ENCODE results near the gene FRMPD4.

Gene FRMPD4

DNA sequence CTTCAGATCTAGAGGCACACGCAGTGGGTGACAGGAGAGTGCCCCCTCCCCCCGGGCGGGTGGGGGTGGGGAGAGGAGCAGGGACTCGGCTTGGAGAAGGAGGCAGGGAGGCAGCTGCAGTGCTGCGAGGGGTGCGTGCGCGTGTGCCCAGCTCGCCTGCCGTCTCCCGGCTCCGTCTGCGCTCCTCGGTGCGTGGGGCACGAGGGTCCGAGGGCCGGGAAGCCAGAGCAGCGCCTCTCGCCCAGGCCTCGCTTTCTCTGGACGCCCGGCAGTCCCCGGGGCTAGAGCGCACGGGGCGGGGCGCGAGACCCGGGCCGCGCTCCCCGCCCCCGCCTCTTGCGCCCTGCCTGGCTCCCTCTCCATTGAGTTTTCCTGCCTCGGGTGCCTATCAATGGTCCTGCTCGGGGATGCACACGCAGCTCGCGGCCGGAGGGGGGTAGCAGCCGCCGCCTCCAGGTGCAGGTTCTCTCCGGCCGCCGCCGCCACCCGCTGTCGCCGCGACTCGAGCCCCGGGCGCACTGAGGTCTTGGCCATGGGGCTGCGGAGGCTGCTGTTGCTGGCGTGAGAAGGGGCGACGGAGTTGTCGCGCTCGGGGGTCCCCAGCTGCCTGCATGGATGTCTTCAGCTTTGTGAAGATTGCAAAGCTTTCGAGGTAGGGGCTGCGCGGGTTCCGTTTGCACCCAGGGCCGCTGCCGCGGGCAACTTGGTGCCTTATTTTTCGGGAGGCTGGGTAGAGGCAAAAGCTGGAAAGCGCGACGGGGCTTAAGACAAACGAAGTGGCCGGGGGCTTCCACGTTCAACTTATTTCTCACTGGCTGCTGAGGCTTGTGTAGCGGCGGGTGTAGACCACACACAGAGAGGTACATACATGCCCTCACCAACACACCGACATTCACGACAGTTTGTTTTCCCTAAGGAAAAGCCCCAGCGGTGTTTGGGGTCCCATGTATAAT lies at the start of gene FRMPD4:
FRMPD4 (plus strand) TSS at position 113 of the 953 bp plus-strand sequence; CDS start at position 612, 499 bp downstream.
- peak; percentile 1 for DNase-seq (ENCODE audit: low spot score)
- H3K27ac ChIP-seq: no peak within 1 kb of the TSS
- TF ChIP-seq, protein P1, sequence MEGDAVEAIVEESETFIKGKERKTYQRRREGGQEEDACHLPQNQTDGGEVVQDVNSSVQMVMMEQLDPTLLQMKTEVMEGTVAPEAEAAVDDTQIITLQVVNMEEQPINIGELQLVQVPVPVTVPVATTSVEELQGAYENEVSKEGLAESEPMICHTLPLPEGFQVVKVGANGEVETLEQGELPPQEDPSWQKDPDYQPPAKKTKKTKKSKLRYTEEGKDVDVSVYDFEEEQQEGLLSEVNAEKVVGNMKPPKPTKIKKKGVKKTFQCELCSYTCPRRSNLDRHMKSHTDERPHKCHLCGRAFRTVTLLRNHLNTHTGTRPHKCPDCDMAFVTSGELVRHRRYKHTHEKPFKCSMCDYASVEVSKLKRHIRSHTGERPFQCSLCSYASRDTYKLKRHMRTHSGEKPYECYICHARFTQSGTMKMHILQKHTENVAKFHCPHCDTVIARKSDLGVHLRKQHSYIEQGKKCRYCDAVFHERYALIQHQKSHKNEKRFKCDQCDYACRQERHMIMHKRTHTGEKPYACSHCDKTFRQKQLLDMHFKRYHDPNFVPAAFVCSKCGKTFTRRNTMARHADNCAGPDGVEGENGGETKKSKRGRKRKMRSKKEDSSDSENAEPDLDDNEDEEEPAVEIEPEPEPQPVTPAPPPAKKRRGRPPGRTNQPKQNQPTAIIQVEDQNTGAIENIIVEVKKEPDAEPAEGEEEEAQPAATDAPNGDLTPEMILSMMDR (conservative IDR thresholded peaks at IDR 0.05; ENCODE audit: low read depth): no peak
- POLR2A ChIA-PET (ENCODE audit: low non-redundant PET): no interaction called here
- CTCF ChIA-PET: no interaction called here

DNA sequence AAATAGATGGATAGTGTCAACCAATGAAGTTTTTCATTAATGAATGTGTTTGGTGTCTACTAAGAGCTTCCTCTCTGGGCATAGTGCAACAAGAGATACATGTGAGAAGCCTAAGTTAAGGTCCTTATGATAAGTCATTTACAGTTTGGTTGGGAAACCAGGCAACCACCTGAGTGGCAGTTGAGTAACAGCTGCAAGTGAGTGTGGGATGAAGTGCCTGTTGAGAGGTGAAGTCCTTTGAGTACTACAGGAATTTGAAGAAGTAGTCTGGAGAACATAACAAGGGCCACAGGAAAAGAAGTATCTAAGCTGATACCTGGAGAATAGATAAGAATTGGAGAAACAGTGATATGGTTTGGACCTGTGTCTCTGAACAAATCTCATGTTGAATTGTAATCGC lies 48.5 kb upstream of the FRMPD4 start:
- DNase-seq (ENCODE audit: low spot score): no peak
- POLR2A ChIA-PET (ENCODE audit: low non-redundant PET): interaction anchor here (0.6 kb wide), 1 partner anchor 438 kb away, joined by 14 read pairs; no protein-coding TSS in a partner anchor
- H3K27ac ChIP-seq: no peak overlapping the region
- CTCF ChIA-PET: no interaction called here
- TF ChIP-seq, protein P1 (conservative IDR thresholded peaks at IDR 0.05; ENCODE audit: low read depth): no peak

- CTCF ChIA-PET: no interaction called here
Measured at GRCh38 chrX:12113321-12113720, 25.0 kb upstream of the FRMPD4 start.

GRCh38 chrX:12115377-12115776 lies 22.9 kb upstream of the FRMPD4 start:
- ChIA-PET CTCF (no interaction called here), POLR2A (ENCODE audit: low non-redundant PET) (no interaction called here)
- DNase-seq (ENCODE audit: low spot score): no peak
- TF ChIP-seq, protein P1 (conservative IDR thresholded peaks at IDR 0.05; ENCODE audit: low read depth): no peak
- H3K27ac ChIP-seq: no peak overlapping the region

More at GRCh38 chrX:12113321-12113720, 25.0 kb upstream of the FRMPD4 start:
- POLR2A ChIA-PET (ENCODE audit: low non-redundant PET): no interaction called here
- TF ChIP-seq, protein P1 (conservative IDR thresholded peaks at IDR 0.05; ENCODE audit: low read depth): no peak
- no peak for DNase-seq (ENCODE audit: low spot score)
- no peak overlapping the region for H3K27ac ChIP-seq

- CTCF ChIA-PET: interaction anchor here (1.3 kb wide), 1 partner anchor 583 kb away, joined by 3 read pairs; no protein-coding TSS in a partner anchor
- H3K27ac ChIP-seq: no peak overlapping the region
- TF ChIP-seq, protein P1 (conservative IDR thresholded peaks at IDR 0.05; ENCODE audit: low read depth): no peak
- POLR2A ChIA-PET (ENCODE audit: low non-redundant PET): no interaction called here
- no peak for DNase-seq (ENCODE audit: low spot score)
Measured at GRCh38 chrX:12118134-12118533, 20.1 kb upstream of the FRMPD4 start.

- no peak for DNase-seq (ENCODE audit: low spot score)
- H3K27ac ChIP-seq: no peak overlapping the region
- ChIA-PET POLR2A (ENCODE audit: low non-redundant PET) (no interaction called here), CTCF (no interaction called here)
- TF ChIP-seq, protein P1 (conservative IDR thresholded peaks at IDR 0.05; ENCODE audit: low read depth): no peak
Measured at GRCh38 chrX:12128017-12128416, 10.3 kb upstream of the FRMPD4 start.

Measured in RWPE1 (cell line).